ENCODE results near the gene DDX1. TPM values are rescaled to one million over a fixed set of nuclear protein-coding genes. Genes with fewer than 3 reads are reported as not detected.

Gene DDX1
- total RNA-seq, 1 donor from 2014 or later: 103 TPM

GRCh38 chr2:15606481-15607441, 15.1 kb downstream of the DDX1 start:
- Histone ChIP-seq H3K4me3 (no peak overlapping the region), H3K4me2 (no peak overlapping the region), H3K27ac (no peak overlapping the region), H3K9ac (no peak overlapping the region), H4K20me1 (ENCODE audit: low read depth) (no peaks in the 10 kb centered on the region), H3K4me1 (no peaks in the 10 kb centered on the region), H3F3A (ENCODE audit: low read depth) (no peaks in the 10 kb centered on the region), H3K27me3 (no peaks in the 10 kb centered on the region), H3K79me2 (ENCODE audit: low read depth) (no peaks in the 10 kb centered on the region), H2AFZ (replicated peaks) (no peak overlapping the region), H3K9me3 (ENCODE audit: low read depth) (no peaks in the 10 kb centered on the region), H3K36me3 (peaks cover 41% of the 10 kb centered on the region)
- TF ChIP-seq, protein P1, sequence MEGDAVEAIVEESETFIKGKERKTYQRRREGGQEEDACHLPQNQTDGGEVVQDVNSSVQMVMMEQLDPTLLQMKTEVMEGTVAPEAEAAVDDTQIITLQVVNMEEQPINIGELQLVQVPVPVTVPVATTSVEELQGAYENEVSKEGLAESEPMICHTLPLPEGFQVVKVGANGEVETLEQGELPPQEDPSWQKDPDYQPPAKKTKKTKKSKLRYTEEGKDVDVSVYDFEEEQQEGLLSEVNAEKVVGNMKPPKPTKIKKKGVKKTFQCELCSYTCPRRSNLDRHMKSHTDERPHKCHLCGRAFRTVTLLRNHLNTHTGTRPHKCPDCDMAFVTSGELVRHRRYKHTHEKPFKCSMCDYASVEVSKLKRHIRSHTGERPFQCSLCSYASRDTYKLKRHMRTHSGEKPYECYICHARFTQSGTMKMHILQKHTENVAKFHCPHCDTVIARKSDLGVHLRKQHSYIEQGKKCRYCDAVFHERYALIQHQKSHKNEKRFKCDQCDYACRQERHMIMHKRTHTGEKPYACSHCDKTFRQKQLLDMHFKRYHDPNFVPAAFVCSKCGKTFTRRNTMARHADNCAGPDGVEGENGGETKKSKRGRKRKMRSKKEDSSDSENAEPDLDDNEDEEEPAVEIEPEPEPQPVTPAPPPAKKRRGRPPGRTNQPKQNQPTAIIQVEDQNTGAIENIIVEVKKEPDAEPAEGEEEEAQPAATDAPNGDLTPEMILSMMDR (IDR thresholded peaks at IDR 0.05): no peak
- TF ChIP-seq EZH2 (IDR thresholded peaks at IDR 0.05) (no peak), EZH2phosphoT487 (IDR thresholded peaks at IDR 0.05) (no peak)
- Mint-ChIP-seq H3K9me3 (peaks cover 5% of the 10 kb centered on the region), H3K27ac (no peak overlapping the region), H3K4me3 (no peak overlapping the region), H3K36me3 (peaks cover 51% of the 10 kb centered on the region), H3K4me1 (no peaks in the 10 kb centered on the region), H3K27me3 (ENCODE audit: insufficient read depth, low read depth) (no peaks in the 10 kb centered on the region)
- no peak for DNase-seq (ENCODE audit: low spot score)

DNA sequence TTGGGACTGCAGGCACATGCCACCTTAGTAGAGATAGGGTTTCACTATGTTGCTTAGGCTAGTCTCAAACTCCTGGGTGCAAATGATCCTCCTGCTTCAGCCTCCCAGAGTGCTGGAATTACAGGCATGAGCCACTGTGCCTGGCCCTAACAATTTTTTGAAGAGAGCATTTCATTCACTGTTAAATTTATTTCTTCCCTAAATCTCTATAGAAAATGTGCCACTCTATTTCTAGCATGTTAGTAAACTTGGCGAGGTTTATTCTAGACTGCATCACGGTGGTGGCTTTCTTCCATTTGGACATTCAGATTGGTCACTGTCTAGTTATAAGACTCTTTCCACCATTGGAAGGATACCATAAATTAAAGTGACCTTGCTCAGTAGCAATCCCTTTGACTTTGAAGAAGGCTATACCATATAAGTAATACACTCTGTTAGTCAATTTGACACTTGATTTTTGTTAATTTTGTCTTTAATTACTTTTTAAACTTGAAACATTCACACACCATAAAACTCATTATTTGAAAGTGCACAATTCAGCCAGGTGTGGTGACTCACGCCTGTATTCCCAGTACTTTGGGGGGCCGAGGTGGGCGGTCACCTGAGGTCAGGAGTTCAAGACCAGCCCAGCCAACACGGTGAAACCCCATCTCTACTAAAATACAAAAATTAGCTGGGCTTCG, 16.2 kb downstream of the DDX1 start:
- Histone ChIP-seq H3K9me3 (ENCODE audit: low read depth) (no peaks in the 10 kb centered on the region), H3K4me2 (no peak overlapping the region), H4K20me1 (ENCODE audit: low read depth) (no peaks in the 10 kb centered on the region), H3K4me1 (no peaks in the 10 kb centered on the region), H3K79me2 (ENCODE audit: low read depth) (no peaks in the 10 kb centered on the region), H3K27me3 (no peaks in the 10 kb centered on the region), H3K9ac (no peak overlapping the region), H3F3A (ENCODE audit: low read depth) (no peaks in the 10 kb centered on the region), H3K36me3 (peaks cover 40% of the 10 kb centered on the region), H3K4me3 (no peak overlapping the region), H3K27ac (no peak overlapping the region), H2AFZ (replicated peaks) (no peak overlapping the region)
- Mint-ChIP-seq H3K4me3 (no peak overlapping the region), H3K36me3 (peaks cover 42% of the 10 kb centered on the region), H3K9me3 (peaks cover 5% of the 10 kb centered on the region), H3K27me3 (ENCODE audit: insufficient read depth, low read depth) (no peaks in the 10 kb centered on the region), H3K27ac (no peak overlapping the region), H3K4me1 (no peaks in the 10 kb centered on the region)
- TF ChIP-seq EZH2 (IDR thresholded peaks at IDR 0.05): no peak
- TF ChIP-seq, protein P1 (IDR thresholded peaks at IDR 0.05): no peak
- no peak for TF ChIP-seq EZH2phosphoT487 (IDR thresholded peaks at IDR 0.05)
- DNase-seq (ENCODE audit: low spot score): no peak

- no peak overlapping the region for H3K27ac ChIP-seq
- Mint-ChIP-seq H3K27ac (no peak overlapping the region), H3K9me3 (peaks cover 5% of the 10 kb centered on the region), H3K4me3 (no peak overlapping the region), H3K27me3 (ENCODE audit: insufficient read depth, low read depth) (no peaks in the 10 kb centered on the region), H3K36me3 (peaks cover 40% of the 10 kb centered on the region), H3K4me1 (no peaks in the 10 kb centered on the region)
- TF ChIP-seq, protein P1 (IDR thresholded peaks at IDR 0.05): no peak
- TF ChIP-seq EZH2 (IDR thresholded peaks at IDR 0.05) (no peak), EZH2phosphoT487 (IDR thresholded peaks at IDR 0.05) (no peak)
- H3K36me3 ChIP-seq: peaks cover 38% of the 10 kb centered on the region
- no peak overlapping the region for H3K4me3 ChIP-seq
- no peaks in the 10 kb centered on the region for H3K4me1 ChIP-seq
- H2AFZ ChIP-seq (replicated peaks): no peak overlapping the region
- H3K9me3 ChIP-seq (ENCODE audit: low read depth): no peaks in the 10 kb centered on the region
- H3K79me2 ChIP-seq (ENCODE audit: low read depth): no peaks in the 10 kb centered on the region
- no peaks in the 10 kb centered on the region for H3F3A ChIP-seq (ENCODE audit: low read depth)
- H3K9ac ChIP-seq: no peak overlapping the region
- DNase-seq (ENCODE audit: low spot score): no peak
- no peaks in the 10 kb centered on the region for H4K20me1 ChIP-seq (ENCODE audit: low read depth)
- H3K4me2 ChIP-seq: no peak overlapping the region
- no peaks in the 10 kb centered on the region for H3K27me3 ChIP-seq
These were observed 16.7 kb downstream of the DDX1 start for GRCh38 chr2:15608392-15608761.

Data from neural progenitor cell (in vitro differentiated cells).